OCI-LY3 (cell line): Measurements from ENCODE around the gene KCNAB1.

Experiments
- CTCF ChIP-seq: fragments of 200-600, 300-600 bp; sonication (generic); IDR thresholded peaks from 2 replicates; pipeline ENCODE4 v1.5.1; 2014; ENCODE audit warnings: antibody characterized with exemption, low read length, low read depth
- EZH2phosphoT487 ChIP-seq: fragments of 200-600 bp; shearing (Covaris generic); IDR thresholded peaks from 2 replicates; pipeline ENCODE4 v1.6.1; 2018; ENCODE audit warnings: antibody characterized with exemption, mixed run types, low read depth

GRCh38 chr3:156586905-156587759, 466.8 kb downstream of the KCNAB1 start:
- TF ChIP-seq CTCF, result no peak
- TF ChIP-seq EZH2phosphoT487, result no peak
